Upper lobe of left lung (tissue), 6 donors: ENCODE results near the gene CLSTN1. TPM values are rescaled to one million over a fixed set of nuclear protein-coding genes. Genes with fewer than 3 reads are reported as not detected.

Experiments
- ATAC-seq, 2 donors: fragments of 200-7000 bp; cut with Tn5 transposase; one replicate each; pipeline ENCODE4 v1.9.1; 2022; ENCODE audit warnings: mild to moderate bottlenecking in 2 of 2, moderate library complexity in 2 of 2; ENCODE audit not compliant: low FRiP score in 2 of 2
- DNase-seq, 2 donors: peaks; one replicate each; pipeline ENCODE4 v3.0.0-alpha.2; 2019 to 2020
- H3K27ac ChIP-seq, 4 donors: fragments of 200-600 bp; sonication (generic); one replicate each; pipeline ENCODE4 v1.5.1; 2016 to 2019
- H3K27me3 ChIP-seq, 4 donors: fragments of 200-600 bp; sonication (generic); one replicate each; pipeline ENCODE4 v1.5.1; 2017 to 2019
- H3K36me3 ChIP-seq, 4 donors: fragments of 200-600 bp; sonication (generic); one replicate each; pipeline ENCODE4 v1.5.1; 2016 to 2019
- H3K4me1 ChIP-seq, 4 donors: fragments of 200-600 bp; sonication (generic); one replicate each; pipeline ENCODE4 v1.5.1; 2018 to 2019
- H3K4me3 ChIP-seq, 4 donors: fragments of 200-600 bp; sonication (generic); one replicate each; pipeline ENCODE4 v1.5.1; 2017 to 2019; ENCODE audit warnings: mild to moderate bottlenecking in 2 of 4, moderate library complexity in 1 of 4
- H3K9me3 ChIP-seq, 4 donors: fragments of 200-600 bp; sonication (generic); one replicate each; pipeline ENCODE4 v1.5.1; 2018 to 2019
- CTCF ChIP-seq, 6 experiments: fragments of 450-650 bp in 4 of 6; fragments of 200-600 bp in 2 of 6; sonication (generic) in 2 of 6; IDR thresholded peaks; one replicate each; pipeline ENCODE4 v1.5.1; 2016 to 2019; ENCODE audit warnings: antibody characterized with exemption in 6 of 6
- EP300 ChIP-seq, 4 donors: sonication (generic); formaldehyde crosslinking; IDR thresholded peaks; one replicate each; pipeline ENCODE4 v1.5.1; 2017; ENCODE audit warnings: antibody characterized with exemption in 4 of 4, control low read depth in 2 of 4
- POLR2A ChIP-seq, 4 donors: fragments of 450-650 bp; IDR thresholded peaks; one replicate each; pipeline ENCODE4 v1.5.1; 2016 to 2017; ENCODE audit warnings: antibody characterized with exemption in 4 of 4, mild to moderate bottlenecking in 2 of 4
- POLR2AphosphoS5 ChIP-seq, 2 donors: sonication (generic); formaldehyde crosslinking; IDR thresholded peaks; one replicate each; pipeline ENCODE4 v1.5.1; 2017; ENCODE audit warnings: antibody characterized with exemption in 2 of 2
- WGBS, 2 donors: methylation state at CpG; one replicate each; pipeline ENCODE4 v1.1.5; 2017 to 2018; 5-methylcytosine and 5-hydroxymethylcytosine counted together
- total RNA-seq, 6 donors: library from RNA; depleted of rRNA in 4 of 6; stranded (reverse); fragments of >200 nt in 4 of 6; gene quantifications; one replicate each; pipeline versions ENCODE4 v1.1.0 to v1.2.1, GENCODE V29; 2016 to 2021
- donor health status: DM: no; HTN: no; CAD: no; lungs with moderate emphysema.
- donor health status: DM: no; HTN: yes; CAD: no; lungs with severe emphysema.

CLSTN1 gene
- total RNA-seq, 6 donors from 2014 or later = 35.6 to 82.7 (median 59.5) TPM

- Histone ChIP-seq H3K4me3 (no peak overlapping the region), H3K27me3 (no peaks in the 10 kb centered on the region), H3K9me3 (no peaks in the 10 kb centered on the region), H3K36me3 (peaks cover 0 to 6% (median 1%) of the 10 kb centered on the region in 4 donors), H3K27ac (no peak overlapping the region), H3K4me1 (peaks cover 0 to 10% (median 8%) of the 10 kb centered on the region in 4 donors)
- DNase-seq (no peak), ATAC-seq (no peak)
- 89 to 95% methylated on average over 5 of the region's 5 CpGs for WGBS, 2 donors
- TF ChIP-seq CTCF (IDR thresholded peaks at IDR 0.05) (no peak), EP300 (IDR thresholded peaks at IDR 0.05) (no peak), POLR2AphosphoS5 (IDR thresholded peaks at IDR 0.05) (no peak), POLR2A (IDR thresholded peaks at IDR 0.05) (no peak)
Measured at GRCh38 chr1:9703165-9703509, 120.6 kb downstream of the CLSTN1 start.

GRCh38 chr1:9701665-9702064, 122.1 kb downstream of the CLSTN1 start:
- DNase-seq = no peak
- ATAC-seq = no peak
- Histone ChIP-seq H3K27ac (no peak overlapping the region), H3K36me3 (peaks cover 0 to 6% (median 1%) of the 10 kb centered on the region in 4 donors), H3K4me3 (no peak overlapping the region), H3K27me3 (no peaks in the 10 kb centered on the region), H3K4me1 (peaks cover 0 to 10% (median 8%) of the 10 kb centered on the region in 4 donors), H3K9me3 (no peaks in the 10 kb centered on the region)
- WGBS, 2 donors = 76 to 85% methylated on average over 4 of the region's 4 CpGs
- TF ChIP-seq POLR2A (IDR thresholded peaks at IDR 0.05) (no peak), EP300 (IDR thresholded peaks at IDR 0.05) (no peak), POLR2AphosphoS5 (IDR thresholded peaks at IDR 0.05) (no peak), CTCF (IDR thresholded peaks at IDR 0.05) (no peak)

DNA sequence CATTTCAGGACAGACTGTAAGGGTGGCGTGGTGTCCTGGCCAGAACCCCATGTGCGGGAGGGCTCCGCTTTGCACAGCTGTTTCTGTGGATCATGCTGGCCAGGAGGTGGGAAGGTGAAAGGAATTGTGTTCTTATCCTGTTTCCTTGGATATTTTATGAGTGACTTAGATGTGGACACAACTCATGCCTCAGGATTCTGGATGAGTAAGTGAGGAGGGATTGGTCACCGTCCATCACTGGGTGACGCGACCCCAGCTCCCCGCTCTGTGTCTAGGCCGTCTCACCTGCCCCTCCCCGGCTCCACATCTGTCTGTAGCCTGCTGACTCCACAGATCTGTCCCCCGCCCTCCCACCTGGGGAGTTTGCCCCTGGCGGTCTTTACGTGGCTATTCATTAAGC, 123.4 kb downstream of the CLSTN1 start:
- 90 to 91% methylated on average over 12 of the region's 12 CpGs for whole genome bisulfite sequencing, 2 donors
- TF ChIP-seq POLR2AphosphoS5 (IDR thresholded peaks at IDR 0.05) (no peak), CTCF (IDR thresholded peaks at IDR 0.05) (no peak), EP300 (IDR thresholded peaks at IDR 0.05) (no peak), POLR2A (IDR thresholded peaks at IDR 0.05) (no peak)
- Histone ChIP-seq H3K27me3 (no peaks in the 10 kb centered on the region), H3K4me3 (no peak overlapping the region), H3K27ac (no peak overlapping the region), H3K36me3 (peaks cover 0 to 6% (median 1%) of the 10 kb centered on the region in 4 donors), H3K4me1 (peaks cover 0 to 10% (median 8%) of the 10 kb centered on the region in 4 donors), H3K9me3 (no peaks in the 10 kb centered on the region)
- DNase-seq (no peak), ATAC-seq (no peak)

DNA sequence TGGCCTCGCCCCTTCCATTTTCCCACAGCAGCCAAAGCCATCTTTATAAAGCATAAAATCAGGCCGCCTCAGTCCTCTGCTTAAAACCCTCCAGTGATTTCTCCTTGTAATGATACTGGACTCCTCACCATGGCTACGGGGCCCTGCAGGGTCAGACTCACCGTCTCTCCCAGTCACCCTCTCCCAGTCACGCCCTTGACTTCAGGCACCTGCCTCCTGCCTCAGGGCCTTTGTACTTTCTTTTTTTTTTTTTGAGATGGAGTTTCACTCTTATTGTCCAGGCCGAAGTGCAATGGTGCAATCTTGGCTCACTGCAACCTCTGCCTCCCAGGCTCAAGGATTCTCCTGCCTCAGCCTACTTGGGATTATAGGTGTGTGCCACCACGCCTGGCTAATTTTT, 124.4 kb downstream of the CLSTN1 start:
- Histone ChIP-seq H3K9me3 (no peaks in the 10 kb centered on the region), H3K4me3 (no peak overlapping the region), H3K27me3 (no peaks in the 10 kb centered on the region), H3K27ac (no peak overlapping the region), H3K4me1 (peaks cover 0 to 5% (median 4%) of the 10 kb centered on the region in 4 donors), H3K36me3 (peaks cover 0 to 6% (median 1%) of the 10 kb centered on the region in 4 donors)
- ATAC-seq = no peak
- WGBS, 2 donors = 87 to 98% methylated on average over 7 of the region's 7 CpGs
- TF ChIP-seq POLR2AphosphoS5 (IDR thresholded peaks at IDR 0.05) = no peak
- TF ChIP-seq EP300 (IDR thresholded peaks at IDR 0.05) = no peak
- no peak for TF ChIP-seq CTCF (IDR thresholded peaks at IDR 0.05)
- TF ChIP-seq POLR2A (IDR thresholded peaks at IDR 0.05) = no peak
- DNase-seq = no peak

GRCh38 chr1:9696793-9697192, 127.0 kb downstream of the CLSTN1 start:
- peaks cover 0 to 6% (median 1%) of the 10 kb centered on the region in 4 donors for H3K36me3 ChIP-seq
- TF ChIP-seq POLR2AphosphoS5 (IDR thresholded peaks at IDR 0.05) (no peak), POLR2A (IDR thresholded peaks at IDR 0.05) (no peak), EP300 (IDR thresholded peaks at IDR 0.05) (no peak), CTCF (IDR thresholded peaks at IDR 0.05) (no peak)
- no peaks in the 10 kb centered on the region for H3K9me3 ChIP-seq
- ATAC-seq (no peak), DNase-seq (no peak)
- H3K27ac ChIP-seq = no peak overlapping the region
- 91 to 100% methylated on average over 2 of the region's 2 CpGs for WGBS, 2 donors
- H3K4me3 ChIP-seq = no peak overlapping the region
- H3K4me1 ChIP-seq = no peaks in the 10 kb centered on the region
- H3K27me3 ChIP-seq = no peaks in the 10 kb centered on the region
